T-helper 2 cell treated with Interferon-gamma antibody and Interleukin-4, amounts not matched to agents 5 μg/mL and 100 μg/mL, for 36 hours (primary cell): Measurements from ENCODE around the gene CAMTA1.

Experiments used
- DNase-seq: peaks from one replicate; pipeline ENCODE4 v3.0.0; 2021; ENCODE audit warnings: low spot score
- H3K27ac Mint-ChIP-seq: one replicate; pipeline ENCODE4 v1.8.0; 2021; ENCODE audit warnings: mild to moderate bottlenecking, mixed read lengths
- H3K27me3 Mint-ChIP-seq: one replicate; pipeline ENCODE4 v1.8.0; 2021; ENCODE audit warnings: low read depth, mixed read lengths
- H3K36me3 Mint-ChIP-seq: one replicate; pipeline ENCODE4 v1.8.0; 2021; ENCODE audit warnings: low read depth, mixed read lengths
- H3K4me1 Mint-ChIP-seq: one replicate; pipeline ENCODE4 v1.8.0; 2021; ENCODE audit warnings: low read depth, mixed read lengths
- H3K4me3 Mint-ChIP-seq: one replicate; pipeline ENCODE4 v1.8.0; 2022; ENCODE audit warnings: mild to moderate bottlenecking, moderate library complexity, mixed read lengths
- H3K9me3 Mint-ChIP-seq: one replicate; pipeline ENCODE4 v1.8.0; 2021; ENCODE audit warnings: mixed read lengths

Gene CAMTA1

DNA sequence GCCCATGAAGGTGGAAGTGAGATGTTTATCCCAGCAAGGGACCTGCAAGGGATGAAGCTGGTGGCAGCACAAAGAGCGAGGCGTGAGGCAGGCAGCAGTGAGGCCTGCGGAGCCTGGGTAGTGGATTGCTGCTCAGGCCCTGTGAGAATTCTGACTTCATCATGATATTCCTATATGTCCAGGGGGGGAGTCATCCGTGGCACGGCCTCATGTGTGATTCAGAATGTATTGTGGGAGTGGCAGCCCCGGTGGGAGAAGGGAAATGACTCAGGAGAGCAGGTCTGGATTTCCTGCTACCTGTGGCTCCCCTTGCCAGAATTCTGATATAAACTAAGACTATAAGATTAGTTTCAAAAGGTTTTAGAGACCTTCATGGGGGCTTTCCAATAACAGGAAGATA, 240.9 kb downstream of the CAMTA1 start:
- H3K4me1 Mint-ChIP-seq: no peaks in the 10 kb centered on the region
- H3K27me3 Mint-ChIP-seq: no peaks in the 10 kb centered on the region
- no peak overlapping the region for H3K27ac Mint-ChIP-seq
- H3K36me3 Mint-ChIP-seq: no peaks in the 10 kb centered on the region
- DNase-seq: no peak
- no peak overlapping the region for H3K4me3 Mint-ChIP-seq
- no peaks in the 10 kb centered on the region for H3K9me3 Mint-ChIP-seq

DNA sequence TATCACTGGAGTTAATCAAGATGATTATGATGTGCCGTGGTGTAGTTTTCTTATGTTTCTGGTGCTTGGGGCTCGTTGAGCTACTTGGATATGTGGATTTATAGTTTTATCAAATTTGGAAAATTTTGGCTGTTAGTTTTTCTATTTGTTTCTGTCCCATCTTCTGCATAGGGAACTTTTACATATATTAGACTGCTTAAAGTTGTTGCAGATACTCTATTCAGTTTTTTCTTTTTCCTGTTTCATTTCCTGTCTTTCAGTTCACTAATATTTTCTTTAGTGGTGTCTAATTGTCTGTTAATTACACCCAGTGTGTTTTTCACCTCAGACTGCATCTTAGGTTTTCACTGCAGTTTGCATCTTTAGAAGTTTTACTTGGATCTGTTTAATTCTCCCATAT, 247.7 kb downstream of the CAMTA1 start:
- H3K4me3 Mint-ChIP-seq: no peak overlapping the region
- no peaks in the 10 kb centered on the region for H3K4me1 Mint-ChIP-seq
- H3K9me3 Mint-ChIP-seq: peaks cover 13% of the 10 kb centered on the region
- H3K27ac Mint-ChIP-seq: no peak overlapping the region
- no peaks in the 10 kb centered on the region for H3K27me3 Mint-ChIP-seq
- no peaks in the 10 kb centered on the region for H3K36me3 Mint-ChIP-seq
- no peak for DNase-seq

DNA sequence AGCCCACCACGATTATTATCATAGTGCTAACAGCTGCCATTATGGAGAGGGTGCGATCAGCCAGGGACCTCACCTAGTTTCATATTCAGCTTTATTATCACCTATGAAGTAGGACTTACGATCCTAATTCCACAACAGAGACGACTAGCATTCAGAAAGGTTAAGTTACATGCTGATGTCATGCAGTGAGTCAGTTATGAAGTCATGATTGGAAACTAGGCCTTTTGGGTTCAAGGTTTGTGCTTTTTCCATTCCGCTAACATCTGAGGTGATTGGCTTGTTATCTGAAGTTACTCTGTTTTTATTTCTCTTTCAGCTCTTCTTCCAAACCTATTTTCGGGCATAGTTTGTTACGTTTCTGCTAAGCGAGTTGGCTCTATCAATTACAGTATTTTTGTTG, 251.1 kb downstream of the CAMTA1 start:
- no peak for DNase-seq
- Mint-ChIP-seq H3K4me1 (no peaks in the 10 kb centered on the region), H3K27me3 (no peaks in the 10 kb centered on the region), H3K9me3 (peaks cover 13% of the 10 kb centered on the region), H3K27ac (no peak overlapping the region), H3K36me3 (no peaks in the 10 kb centered on the region), H3K4me3 (no peak overlapping the region)

DNA sequence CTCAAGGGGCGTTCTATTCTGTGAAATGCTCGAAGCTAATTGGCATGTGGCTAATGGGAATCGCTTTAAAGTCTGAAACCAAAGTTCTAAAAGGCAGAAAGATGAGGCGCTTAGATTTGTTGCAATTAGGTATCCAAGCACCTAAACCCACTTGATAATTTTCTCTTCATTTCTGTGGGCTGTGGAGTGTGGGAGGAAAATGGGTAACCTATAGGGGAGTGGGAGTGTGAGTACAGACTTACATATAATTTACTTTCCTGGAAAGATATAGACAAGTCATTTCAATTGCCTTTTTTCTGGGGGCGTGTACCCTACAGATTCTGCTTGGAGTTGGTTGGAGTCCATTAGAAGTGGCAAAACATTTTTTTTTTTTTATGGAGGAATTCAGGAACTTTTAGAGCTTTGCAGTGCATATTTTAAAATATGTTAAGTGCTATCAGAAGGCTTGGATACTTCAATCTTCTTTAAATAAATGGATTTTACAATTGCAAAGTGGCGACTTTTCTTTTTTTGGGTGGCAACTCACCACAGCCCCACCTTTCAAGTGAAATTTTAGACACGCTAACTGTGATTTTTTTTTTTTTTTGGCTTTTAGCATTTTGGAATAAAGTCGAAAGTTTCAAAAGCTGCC, 254.5 kb downstream of the CAMTA1 start:
- Mint-ChIP-seq H3K27me3 (no peaks in the 10 kb centered on the region), H3K36me3 (no peaks in the 10 kb centered on the region), H3K27ac (no peak overlapping the region), H3K4me1 (no peaks in the 10 kb centered on the region), H3K9me3 (no peaks in the 10 kb centered on the region), H3K4me3 (no peak overlapping the region)
- DNase-seq: no peak

DNA sequence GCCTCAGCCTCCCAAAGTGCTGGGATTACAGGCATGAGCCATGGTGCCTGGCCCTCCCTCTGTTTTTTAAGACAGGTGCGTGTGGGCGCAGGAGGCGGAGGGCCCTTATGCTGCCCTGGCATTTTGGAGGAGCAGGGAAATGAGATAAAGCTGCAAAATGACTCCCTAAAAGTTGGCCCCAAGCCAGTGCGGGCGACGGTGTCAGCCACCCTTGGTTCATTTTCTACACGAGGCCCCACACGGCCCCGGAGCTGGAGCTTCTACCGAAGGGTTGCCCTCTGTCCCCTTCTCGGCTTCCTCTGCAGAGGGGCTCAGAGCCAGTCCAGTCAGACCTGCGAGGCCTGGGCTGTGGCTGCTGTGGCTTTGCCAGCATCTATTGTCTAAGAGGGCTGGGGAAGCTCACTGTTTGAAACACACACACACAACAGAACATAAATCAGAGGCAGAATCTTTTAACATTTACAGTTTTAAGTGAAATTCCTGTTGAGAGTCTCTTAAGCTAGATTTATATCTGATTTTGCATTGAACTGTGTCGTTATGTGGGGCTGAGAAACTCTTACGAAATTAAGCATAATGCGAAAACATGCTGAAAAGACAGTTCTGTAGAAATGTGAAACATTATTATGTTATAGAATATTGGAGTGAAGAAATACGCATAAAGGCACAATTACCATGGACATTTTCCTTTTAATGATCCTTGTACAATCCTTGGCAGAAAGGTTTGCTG, 255.9 kb downstream of the CAMTA1 start:
- Mint-ChIP-seq H3K36me3 (no peaks in the 10 kb centered on the region), H3K4me3 (no peak overlapping the region), H3K27ac (no peak overlapping the region), H3K4me1 (no peaks in the 10 kb centered on the region), H3K9me3 (no peaks in the 10 kb centered on the region), H3K27me3 (no peaks in the 10 kb centered on the region)
- DNase-seq: no peak

DNA sequence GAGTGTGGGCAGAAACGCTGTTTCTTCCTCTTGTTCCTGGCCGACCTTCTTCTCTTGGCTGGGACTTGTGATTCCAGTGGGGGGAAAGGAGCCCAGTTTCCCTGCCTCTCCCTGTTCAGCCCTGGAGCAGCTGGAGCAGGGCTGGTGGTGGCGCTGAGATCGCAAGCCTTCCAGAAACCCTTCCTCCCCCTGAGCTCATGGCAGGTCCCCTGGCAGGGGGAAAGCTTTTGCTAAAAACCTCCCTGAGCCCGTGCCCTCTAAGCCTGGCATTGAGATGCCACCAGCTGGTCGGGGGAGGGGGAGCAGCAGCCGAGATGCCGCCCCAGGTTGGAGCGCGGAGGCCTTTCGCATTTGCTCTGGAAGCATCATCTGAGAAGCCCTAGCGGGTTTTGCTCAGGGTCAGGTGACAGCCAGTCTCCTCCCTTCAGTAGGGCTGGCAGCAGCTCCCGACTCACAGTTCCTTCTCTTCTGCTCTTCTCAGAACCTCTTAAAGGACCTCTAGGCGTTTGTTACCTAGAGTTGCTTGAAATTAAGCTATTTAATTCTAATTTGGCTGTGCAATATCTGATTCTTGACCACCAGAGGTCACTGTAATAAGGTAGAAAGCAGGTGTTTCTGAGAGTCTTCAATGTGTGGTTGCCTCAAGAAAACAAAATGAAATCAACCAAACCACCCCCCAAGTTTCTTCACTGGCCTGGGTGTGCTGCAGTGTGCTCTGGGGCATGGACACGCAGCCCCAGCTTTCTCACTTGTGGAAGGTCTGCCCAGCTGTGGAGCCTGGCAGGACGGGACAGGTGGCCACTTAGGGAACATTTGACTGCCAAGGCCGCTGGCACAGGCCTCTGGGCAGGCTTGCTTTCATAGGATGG, 257.3 kb downstream of the CAMTA1 start:
- H3K9me3 Mint-ChIP-seq: no peaks in the 10 kb centered on the region

DNA sequence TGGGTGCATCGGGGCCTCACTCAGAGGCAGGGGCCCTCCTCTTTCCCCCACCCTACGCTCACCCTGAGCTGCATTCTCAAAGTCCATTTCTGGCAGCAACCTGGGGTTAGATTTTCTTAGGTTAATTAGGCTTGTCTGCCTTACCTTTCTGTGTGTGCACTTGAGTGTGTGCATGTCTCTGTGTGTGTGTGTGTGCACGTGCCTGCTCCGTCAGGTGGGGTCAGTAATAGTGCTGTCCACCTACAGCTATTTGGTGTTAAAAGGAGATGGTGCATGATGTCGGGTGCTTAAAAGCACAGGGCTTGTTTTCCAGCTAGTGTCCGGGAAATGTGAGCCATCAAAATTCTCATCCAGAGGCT, 257.9 kb downstream of the CAMTA1 start:
- Mint-ChIP-seq H3K4me3 (no peak overlapping the region), H3K27me3 (no peaks in the 10 kb centered on the region), H3K9me3 (no peaks in the 10 kb centered on the region), H3K4me1 (no peaks in the 10 kb centered on the region), H3K27ac (no peak overlapping the region), H3K36me3 (no peaks in the 10 kb centered on the region)
- no peak for DNase-seq

More for the DNA sequence above, 257.3 kb downstream of the CAMTA1 start:
- Mint-ChIP-seq H3K27me3 (no peaks in the 10 kb centered on the region), H3K4me1 (no peaks in the 10 kb centered on the region), H3K4me3 (no peak overlapping the region), H3K36me3 (no peaks in the 10 kb centered on the region), H3K27ac (no peak overlapping the region)
- no peak for DNase-seq

DNA sequence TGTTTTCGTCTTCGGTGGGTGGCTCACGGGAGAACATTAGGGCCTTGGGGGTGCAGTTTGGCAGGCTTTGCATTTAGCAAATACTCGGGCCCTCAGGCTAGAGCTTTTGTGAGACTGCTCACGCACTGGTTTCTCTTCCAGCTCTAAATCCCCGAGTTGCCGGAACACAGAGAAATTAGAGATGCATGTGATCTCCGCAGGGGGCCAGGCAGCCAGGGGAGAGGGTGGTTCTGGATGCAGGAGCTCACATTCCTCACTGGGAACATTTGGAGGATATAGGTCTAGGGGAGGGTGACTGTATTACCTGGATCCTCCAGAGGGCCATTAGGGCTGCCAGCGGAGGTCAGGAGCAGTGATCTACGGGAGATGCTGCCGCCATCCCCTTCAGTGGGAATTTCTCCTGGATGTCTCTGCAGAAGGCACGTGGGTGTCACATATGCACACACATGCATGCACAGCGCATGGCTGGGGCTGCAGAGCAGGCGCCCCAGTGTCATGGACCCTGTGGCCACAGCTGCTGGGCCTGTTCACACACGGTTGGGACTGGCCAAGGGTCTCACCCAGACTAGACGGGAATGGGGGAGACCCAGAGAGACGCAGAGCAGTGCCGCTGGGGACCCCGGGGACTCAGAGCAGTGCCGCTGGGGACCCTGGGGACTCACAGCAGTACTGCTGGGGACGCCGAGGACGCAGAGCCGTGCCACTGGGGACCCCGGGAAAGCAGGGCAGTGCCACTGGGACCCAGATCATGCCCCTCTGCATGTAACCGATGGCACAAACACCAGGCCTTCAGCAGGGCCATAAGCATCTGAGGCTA, 258.7 kb downstream of the CAMTA1 start:
- no peaks in the 10 kb centered on the region for H3K27me3 Mint-ChIP-seq
- no peak overlapping the region for H3K27ac Mint-ChIP-seq

DNA sequence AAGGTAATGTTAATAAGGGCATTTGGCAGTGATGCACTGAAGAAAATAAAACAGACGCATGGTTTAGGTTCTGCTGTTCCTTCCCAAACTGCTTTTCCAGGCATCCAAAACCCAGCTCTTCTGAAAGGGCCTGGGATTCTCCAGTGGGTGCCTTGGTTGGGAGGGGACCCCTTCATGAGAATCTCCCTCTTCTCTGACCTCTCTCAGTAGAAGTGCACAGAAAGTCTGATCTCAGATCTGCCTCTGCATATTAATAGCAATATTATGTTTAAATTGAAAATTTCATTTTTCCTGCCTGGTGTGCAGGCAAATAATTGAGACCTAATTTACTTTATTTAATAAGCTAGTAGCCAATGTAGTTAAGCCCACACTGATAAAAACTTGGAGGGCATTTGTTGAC, 260.6 kb downstream of the CAMTA1 start:
- Mint-ChIP-seq H3K27me3 (no peaks in the 10 kb centered on the region), H3K4me1 (no peaks in the 10 kb centered on the region), H3K4me3 (no peak overlapping the region), H3K27ac (no peak overlapping the region), H3K36me3 (no peaks in the 10 kb centered on the region), H3K9me3 (no peaks in the 10 kb centered on the region)
- no peak for DNase-seq

More for the DNA sequence above, 258.7 kb downstream of the CAMTA1 start:
- no peaks in the 10 kb centered on the region for H3K4me1 Mint-ChIP-seq
- DNase-seq: no peak
- H3K9me3 Mint-ChIP-seq: no peaks in the 10 kb centered on the region
- no peaks in the 10 kb centered on the region for H3K36me3 Mint-ChIP-seq
- no peak overlapping the region for H3K4me3 Mint-ChIP-seq

DNA sequence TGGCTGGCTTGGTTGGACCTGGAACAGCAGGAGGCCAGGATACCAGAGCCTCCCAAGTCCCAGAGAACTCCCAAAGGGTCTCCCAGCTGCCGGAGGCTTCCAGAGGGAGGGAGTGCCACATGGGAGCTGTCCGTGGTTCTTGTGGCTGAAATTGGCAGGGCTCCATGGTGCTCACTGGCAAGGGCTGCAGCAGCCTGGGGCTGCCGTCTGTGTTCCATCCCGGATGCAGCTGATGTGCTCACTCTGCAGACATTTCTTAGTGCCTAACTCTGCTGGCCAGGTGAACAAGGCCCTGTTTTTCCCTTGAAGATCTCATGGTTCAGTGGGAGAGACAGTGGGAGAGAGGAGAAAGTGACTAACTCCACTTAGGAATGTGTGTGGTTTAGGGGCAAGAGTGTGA, 261.1 kb downstream of the CAMTA1 start:
- Mint-ChIP-seq H3K9me3 (no peaks in the 10 kb centered on the region), H3K36me3 (no peaks in the 10 kb centered on the region), H3K4me1 (no peaks in the 10 kb centered on the region), H3K27ac (no peak overlapping the region), H3K4me3 (no peak overlapping the region), H3K27me3 (no peaks in the 10 kb centered on the region)
- no peak for DNase-seq

DNA sequence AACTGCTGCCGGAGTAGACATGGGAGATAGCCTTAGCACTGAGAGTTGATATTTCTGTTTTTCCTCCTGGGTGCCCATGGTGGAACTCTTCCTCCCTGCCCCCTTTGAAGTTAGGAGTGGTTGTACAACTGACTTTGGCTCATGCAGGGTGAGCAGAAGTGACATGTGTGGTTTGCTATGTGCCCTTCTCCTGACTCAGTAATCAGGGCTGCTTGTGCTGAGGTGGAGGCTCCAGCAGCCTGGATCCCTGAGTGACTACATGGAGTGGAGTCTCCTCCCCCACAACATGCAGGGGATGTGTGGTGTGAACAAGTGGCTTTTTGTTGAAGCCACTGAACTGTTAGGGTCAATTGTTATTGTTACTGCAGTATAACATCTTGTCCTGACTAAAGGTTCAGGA, 261.6 kb downstream of the CAMTA1 start:
- no peak overlapping the region for H3K27ac Mint-ChIP-seq
- DNase-seq: no peak
- no peaks in the 10 kb centered on the region for H3K27me3 Mint-ChIP-seq
- H3K4me1 Mint-ChIP-seq: no peaks in the 10 kb centered on the region
- H3K9me3 Mint-ChIP-seq: no peaks in the 10 kb centered on the region
- H3K36me3 Mint-ChIP-seq: no peaks in the 10 kb centered on the region
- no peak overlapping the region for H3K4me3 Mint-ChIP-seq

DNA sequence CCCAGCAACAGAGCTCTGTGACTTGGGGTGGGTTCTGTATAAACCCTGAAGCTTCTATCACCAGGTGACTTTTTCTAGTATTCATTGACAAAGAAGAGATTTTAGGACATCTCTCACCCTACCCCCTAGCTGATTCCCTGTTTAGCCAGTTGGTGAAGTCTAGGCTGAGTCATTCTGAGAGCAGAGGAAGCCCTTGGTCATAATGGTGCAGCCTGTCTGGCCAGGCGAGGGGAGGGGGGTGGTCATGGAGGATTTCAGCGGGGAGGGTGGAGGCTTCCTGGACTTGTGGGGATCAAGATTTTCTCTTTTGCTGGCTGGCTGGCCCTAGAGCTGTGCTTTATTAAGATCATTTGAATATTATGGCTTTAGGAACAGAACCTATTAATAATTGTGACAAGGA, 262.6 kb downstream of the CAMTA1 start:
- H3K4me3 Mint-ChIP-seq: no peak overlapping the region
- H3K27me3 Mint-ChIP-seq: no peaks in the 10 kb centered on the region
- no peaks in the 10 kb centered on the region for H3K36me3 Mint-ChIP-seq
- no peaks in the 10 kb centered on the region for H3K4me1 Mint-ChIP-seq
- no peaks in the 10 kb centered on the region for H3K9me3 Mint-ChIP-seq
- no peak overlapping the region for H3K27ac Mint-ChIP-seq
- DNase-seq: no peak

DNA sequence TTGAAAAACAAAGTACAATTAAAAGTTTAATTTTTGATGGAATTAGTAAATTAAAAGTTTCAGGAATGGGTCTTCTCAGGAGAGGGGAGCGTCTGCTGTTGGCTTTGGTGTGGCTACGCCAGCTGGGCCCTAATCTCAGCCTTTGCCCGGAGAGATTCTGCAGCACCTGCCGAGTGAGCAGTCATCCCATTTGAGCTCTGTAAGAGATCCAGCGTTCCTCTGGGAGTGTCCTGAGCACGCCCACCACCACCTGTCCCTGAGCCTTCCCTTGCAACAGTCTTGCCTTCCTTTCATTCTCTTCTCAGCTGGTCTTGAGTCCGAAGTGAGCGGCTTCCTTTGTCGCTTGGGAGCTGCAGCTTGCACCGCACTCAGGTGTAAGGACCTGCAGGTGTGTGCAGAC, 263.1 kb downstream of the CAMTA1 start:
- no peaks in the 10 kb centered on the region for H3K27me3 Mint-ChIP-seq

More for the DNA sequence above, 263.1 kb downstream of the CAMTA1 start:
- DNase-seq: no peak
- Mint-ChIP-seq H3K9me3 (no peaks in the 10 kb centered on the region), H3K27ac (no peak overlapping the region), H3K4me3 (no peak overlapping the region), H3K4me1 (no peaks in the 10 kb centered on the region), H3K36me3 (no peaks in the 10 kb centered on the region)
